B cell (primary cell): ENCODE data around the gene TTLL5. TPM values are rescaled to one million over a fixed set of nuclear protein-coding genes. Genes with fewer than 3 reads are reported as not detected.

ENCODE experiments used
- ATAC-seq: fragments of 200-7000 bp; cut with Tn5 transposase; one replicate; pipeline ENCODE4 v1.10.0; 2021; ENCODE audit warnings: low read depth, mild to moderate bottlenecking, moderate number of reproducible peaks, moderate library complexity
- CTCF ChIA-PET: fragments of 350-600 bp; sonication (Branson Sonifier 250); formaldehyde crosslinking; loops from one replicate; lab custom pipeline; 2021; ENCODE audit warnings: antibody characterized with exemption, inconsistent platforms; lab: Charles Lee
- POLR2A ChIA-PET: fragments of 350-600 bp; sonication (Branson Sonifier 250); formaldehyde crosslinking; loops from one replicate; lab custom pipeline; 2021; ENCODE audit warnings: antibody characterized with exemption; lab: Charles Lee
- DNase-seq: peaks from one replicate; pipeline ENCODE4 v3.0.0; 2013
- H2AFZ ChIP-seq: 2 replicates; pipeline ENCODE4 v1.6.1; 2012; ENCODE audit warnings: mild to moderate bottlenecking, low read depth, low read length; ENCODE audit not compliant: insufficient read depth, poor library complexity, severe bottlenecking
- H3K27ac ChIP-seq, 2 donors: 1 replicate in 1 of 2; 2 replicates in 1 of 2; pipeline ENCODE4 v1.5.1; 2012 to 2013; ENCODE audit warnings: low read length in 2 of 2, mild to moderate bottlenecking in 2 of 2, moderate library complexity in 1 of 2
- H3K27me3 ChIP-seq, 4 experiments: fragments of 200-600 bp in 1 of 4; sonication (generic) in 1 of 4; replicated peaks in 1 of 4; 1 replicate in 2 of 4; 2 replicates in 2 of 4; pipeline versions ENCODE4 v1.6.1 to v1.7.0; 2013 to 2016; ENCODE audit warnings: low read length in 3 of 4, mild to moderate bottlenecking in 2 of 4, mixed read lengths in 1 of 4, moderate library complexity in 1 of 4; ENCODE audit not compliant: insufficient read depth in 4 of 4, control insufficient read depth in 3 of 4; ENCODE audit errors: control extremely low read depth in 1 of 4
- H3K36me3 ChIP-seq, 2 experiments: replicated peaks in 1 of 2; 1 replicate in 1 of 2; 2 replicates in 1 of 2; pipeline versions ENCODE4 v1.6.1 to v1.7.1; 2013; ENCODE audit warnings: low read length in 1 of 2; ENCODE audit not compliant: insufficient read depth in 2 of 2, control insufficient read depth in 1 of 2; ENCODE audit errors: control extremely low read depth in 1 of 2, extremely low read depth in 1 of 2
- H3K4me1 ChIP-seq, 2 donors: fragments of 200-600 bp in 1 of 2; sonication (generic) in 1 of 2; 1 replicate in 1 of 2; 2 replicates in 1 of 2; pipeline versions ENCODE4 v1.5.1 to v1.6.1; 2013 to 2017; ENCODE audit warnings: low read length in 2 of 2; ENCODE audit not compliant: control insufficient read depth in 2 of 2, insufficient read depth in 2 of 2
- H3K4me2 ChIP-seq: replicated peaks from 2 replicates; pipeline ENCODE3; 2012; ENCODE audit warnings: mild to moderate bottlenecking, low read depth, low read length; ENCODE audit not compliant: poor library complexity, severe bottlenecking
- H3K4me3 ChIP-seq, 5 experiments: fragments of 200-600 bp in 1 of 5; sonication (generic) in 1 of 5; 1 replicate in 3 of 5; 2 replicates in 2 of 5; pipeline versions ENCODE4 v1.5.1 to v1.7.0; 2011 to 2016; ENCODE audit warnings: low read length in 4 of 5, mild to moderate bottlenecking in 4 of 5, low read depth in 2 of 5, control low read depth in 1 of 5, moderate library complexity in 1 of 5; ENCODE audit not compliant: insufficient read depth in 1 of 5; ENCODE audit errors: control extremely low read depth in 1 of 5, extremely low read depth in 1 of 5
- H3K79me2 ChIP-seq: fragments of 200-600 bp; sonication (generic); one replicate; pipeline ENCODE4 v1.6.0; 2016; ENCODE audit warnings: low read length; ENCODE audit not compliant: control insufficient read depth, insufficient read depth
- H3K9ac ChIP-seq: fragments of 200-600 bp; sonication (generic); 2 replicates; pipeline ENCODE4 v1.6.1; 2017; ENCODE audit warnings: mild to moderate bottlenecking, low read length, moderate library complexity
- H3K9me3 ChIP-seq, 3 donors: one replicate each; pipeline versions ENCODE4 v1.6.1 to v1.7.1; 2013; ENCODE audit warnings: low read length in 2 of 3; ENCODE audit not compliant: control insufficient read depth in 2 of 3, insufficient read depth in 1 of 3; ENCODE audit errors: control extremely low read depth in 1 of 3
- H4K20me1 ChIP-seq: 2 replicates; pipeline ENCODE4 v1.6.0; 2012; ENCODE audit warnings: mild to moderate bottlenecking, low read length; ENCODE audit not compliant: insufficient read depth, control insufficient read depth, poor library complexity, severe bottlenecking
- H3K27ac Mint-ChIP-seq: one replicate; pipeline ENCODE4 v1.8.0; 2021; ENCODE audit warnings: mixed read lengths
- H3K27me3 Mint-ChIP-seq: one replicate; pipeline ENCODE4 v1.8.0; 2021; ENCODE audit warnings: mixed read lengths
- H3K4me1 Mint-ChIP-seq: one replicate; pipeline ENCODE4 v1.8.0; 2021; ENCODE audit warnings: mixed read lengths
- H3K4me3 Mint-ChIP-seq: one replicate; pipeline ENCODE4 v1.8.0; 2021; ENCODE audit warnings: mixed read lengths
- H3K9me3 Mint-ChIP-seq: one replicate; pipeline ENCODE4 v1.8.0; 2022; ENCODE audit warnings: mixed read lengths; ENCODE audit not compliant: insufficient read depth
- CTCF ChIP-seq: fragments of 200-600 bp; IDR thresholded peaks from one replicate; pipeline ENCODE4 v1.8.0; 2022; ENCODE audit warnings: antibody characterized with exemption, mild to moderate bottlenecking
- EZH2 ChIP-seq: IDR thresholded peaks from 2 replicates; pipeline ENCODE4 v1.6.1; 2012; ENCODE audit warnings: borderline replicate concordance, low read depth, mild to moderate bottlenecking, moderate library complexity, low read length; ENCODE audit not compliant: insufficient read depth, poor library complexity, severe bottlenecking
- WGBS: methylation state at CpG from one replicate; pipeline ENCODE4 v1.1.5; 2013; ENCODE audit warnings: missing lambda C conversion rate; ENCODE audit not compliant: insufficient coverage; 5-methylcytosine and 5-hydroxymethylcytosine counted together
- intact Hi-C: fragments of 100-400 bp; cut with micrococcal nuclease; formaldehyde crosslinking; loops from one replicate; pipeline ENCODE4 v1.10.0; 2022
- polyA plus RNA-seq: library from polyadenylated mRNA; depleted of rRNA; stranded (reverse); fragments of >200 nt; gene quantifications from 2 replicates; pipeline ENCODE4 v1.2.3, GENCODE V29; 2012
- total RNA-seq, 2 donors: library from RNA; stranded (reverse); fragments of 120-200 nt in 1 of 2; gene quantifications; 1 replicate in 1 of 2; 2 replicates in 1 of 2; pipeline versions ENCODE4 v1.2.3 to v1.2.4, GENCODE V29; 2013 to 2022

Gene TTLL5
- total and polyA plus RNA-seq, 2 donors (not counting 1 experiment from before 2014, with no cell fraction given), result 10.9 to 50.9 TPM

DNA sequence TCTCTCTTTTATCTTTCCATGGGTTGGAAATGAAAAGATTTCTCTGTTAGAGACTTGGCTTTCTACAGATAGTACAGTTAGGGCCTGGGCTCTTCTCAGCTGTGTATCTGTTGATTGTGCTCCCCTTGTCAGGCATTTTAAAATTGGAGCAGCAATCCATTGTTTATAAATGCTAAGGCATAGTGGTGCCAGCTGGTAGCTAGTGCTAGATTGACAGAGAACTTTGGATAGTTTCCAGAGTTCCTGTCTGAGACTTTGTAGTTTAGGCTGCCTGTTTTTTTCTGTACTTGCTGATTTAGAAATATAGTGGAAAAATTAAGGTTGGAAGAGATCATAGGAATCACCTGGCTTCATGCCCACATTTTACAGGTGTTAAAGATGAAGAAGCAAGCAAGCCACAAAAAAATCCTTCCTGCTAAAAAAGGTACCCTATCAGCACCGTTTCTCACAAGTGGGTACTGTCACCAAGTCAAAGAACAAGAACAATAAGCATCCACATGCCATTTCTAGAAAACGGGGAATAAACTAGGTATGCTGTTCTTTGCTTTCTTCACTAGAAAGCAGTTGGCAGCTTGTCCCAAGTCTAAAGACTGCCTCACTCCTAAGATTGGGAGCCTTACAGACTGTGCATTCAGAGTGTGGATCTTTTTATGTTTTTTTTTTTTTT lies 6.2 kb downstream of the TTLL5 start:
- Mint-ChIP-seq H3K4me1 (peaks cover 4% of the 10 kb centered on the region), H3K27ac (no peak overlapping the region), H3K27me3 (no peaks in the 10 kb centered on the region), H3K4me3 (no peak overlapping the region), H3K9me3 (no peaks in the 10 kb centered on the region)
- CTCF ChIA-PET, result interaction anchor here (1.1 to 1.3 kb wide), 2 partner anchors 13 kb away, joined by 3 to 6 read pairs; no protein-coding TSS in a partner anchor
- H3K9ac ChIP-seq, result no peak overlapping the region
- intact Hi-C loops, result no loop called here
- no peak overlapping the region for H3K27ac ChIP-seq
- 92% methylated on average over 2 of the region's 2 CpGs for WGBS
- H3K79me2 ChIP-seq, result no peaks in the 10 kb centered on the region
- no peak overlapping the region for H3K4me3 ChIP-seq
- peaks cover 0 to under 1% of the 10 kb centered on the region in 2 donors for H3K4me1 ChIP-seq
- TF ChIP-seq EZH2, result no peak
- no peak for TF ChIP-seq CTCF
- no peak overlapping the region for H3K4me2 ChIP-seq
- no peaks in the 10 kb centered on the region for H4K20me1 ChIP-seq
- H3K36me3 ChIP-seq, result peaks cover 6 to 9% of the 10 kb centered on the region in 2 experiments
- ATAC-seq (no peak), DNase-seq (no peak)
- POLR2A ChIA-PET, result interaction anchor here (0.6 kb wide), 1 partner anchor 11 kb away, joined by 3 read pairs; no protein-coding TSS in a partner anchor
- peaks cover 0 to 2% (median 0%) of the 10 kb centered on the region in 3 donors for H3K9me3 ChIP-seq
- no peak overlapping the region for H2AFZ ChIP-seq
- H3K27me3 ChIP-seq, result no peaks in the 10 kb centered on the region

GRCh38 chr14:75672605-75673192 lies 11.7 kb downstream of the TTLL5 start:
- no peak for TF ChIP-seq EZH2
- TF ChIP-seq CTCF, result no peak
- H3K79me2 ChIP-seq, result peaks cover 5% of the 10 kb centered on the region
- H3K9me3 Mint-ChIP-seq, result no peaks in the 10 kb centered on the region
- ATAC-seq (no peak), DNase-seq (no peak)
- no peak overlapping the region for H3K4me3 ChIP-seq
- no peaks in the 10 kb centered on the region for H3K27me3 Mint-ChIP-seq
- ChIA-PET CTCF (interaction anchor here (0.8 to 3.0 kb wide), 4 partner anchors 9 to 112 kb away, joined by 3 to 10 read pairs (median 3); no protein-coding TSS in a partner anchor), POLR2A (no interaction called here)
- no peak overlapping the region for H3K9ac ChIP-seq
- H2AFZ ChIP-seq, result no peak overlapping the region
- H3K4me1 ChIP-seq, result no peaks in the 10 kb centered on the region
- no peaks in the 10 kb centered on the region for H3K4me1 Mint-ChIP-seq
- peaks cover 6 to 7% of the 10 kb centered on the region in 2 experiments for H3K36me3 ChIP-seq
- H3K9me3 ChIP-seq, result peaks cover 0 to 3% (median 3%) of the 10 kb centered on the region in 3 donors
- H3K27me3 ChIP-seq, result no peaks in the 10 kb centered on the region
- no peaks in the 10 kb centered on the region for H4K20me1 ChIP-seq
- no peak overlapping the region for H3K27ac ChIP-seq
- no peak overlapping the region for H3K4me3 Mint-ChIP-seq
- H3K27ac Mint-ChIP-seq, result no peak overlapping the region
- intact Hi-C loops, result no loop called here
- no peak overlapping the region for H3K4me2 ChIP-seq
- no CpG with 5 or more reads among the region's 1 CpG for WGBS
